HG03066 (cell line): ENCODE data around the gene C11orf97.
"Not testable (repeated sequence)": the region's sequence is repeated elsewhere in the genome, so short reads cannot be mapped to it uniquely, and the experiment has no call there.

Experiments used
- ATAC-seq: cut with Tn5 transposase; IDR thresholded peaks from one replicate; pipeline ENCODE4 v1.9.1; 2021; ENCODE audit warnings: low read depth; ENCODE audit not compliant: unreplicated experiment

The C11orf97 gene, protein sequence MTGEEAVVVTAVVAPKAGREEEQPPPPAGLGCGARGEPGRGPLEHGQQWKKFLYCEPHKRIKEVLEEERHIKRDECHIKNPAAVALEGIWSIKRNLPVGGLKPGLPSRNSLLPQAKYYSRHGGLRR

GRCh38 chr11:94511932-94512781, at the start of gene C11orf97:
Gene C11orf97, plus strand, starts transcription at chr11:94512461. Its CDS starts 68 bp downstream, at chr11:94512529.
- ATAC-seq: peak; percentile 67

GRCh38 chr11:94469416-94469815, 42.8 kb upstream of the C11orf97 start:
- ATAC-seq: peak; percentile 82

- peak; percentile 89 for ATAC-seq
These were observed 39.1 kb upstream of the C11orf97 start for GRCh38 chr11:94472916-94473799.

DNA sequence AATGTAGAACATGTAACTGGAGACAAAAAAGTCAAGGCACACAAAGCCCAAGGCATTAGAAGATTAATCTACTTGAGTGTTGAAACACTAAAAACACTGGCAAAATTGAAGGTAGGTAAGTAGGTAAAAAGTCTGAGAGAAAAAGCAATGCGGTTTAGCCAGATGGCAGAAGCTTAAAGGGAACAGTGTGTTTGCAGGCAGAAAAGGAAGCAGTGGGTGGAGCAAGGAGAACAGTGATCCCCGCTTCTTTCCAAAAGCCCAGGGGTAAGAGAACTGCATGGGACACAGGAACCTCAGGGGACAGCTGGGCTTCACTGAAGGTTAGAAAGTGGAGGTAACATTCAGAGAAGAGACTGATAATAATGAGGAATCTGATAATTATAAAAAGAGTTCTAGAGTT, 34.6 kb upstream of the C11orf97 start:
- no peak for ATAC-seq

DNA sequence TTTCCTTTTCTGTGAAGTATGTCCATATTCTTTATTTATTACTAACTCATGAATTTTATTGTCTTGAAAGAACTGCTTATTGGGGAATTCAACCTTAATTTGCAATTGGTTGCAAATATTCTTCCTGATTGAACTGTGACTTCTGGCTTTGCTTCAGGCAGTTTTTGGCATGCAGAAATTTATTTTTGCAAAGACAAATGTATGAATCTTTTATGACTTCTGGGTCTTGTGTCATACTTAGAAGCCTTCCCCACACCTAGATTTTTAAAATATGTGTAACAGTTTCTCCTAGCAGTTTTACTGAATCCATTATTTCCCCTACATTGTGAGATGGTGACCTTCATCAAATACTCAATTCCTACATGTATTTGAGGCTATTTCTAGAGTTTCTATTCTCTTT, 30.9 kb upstream of the C11orf97 start:
- no peak for ATAC-seq

DNA sequence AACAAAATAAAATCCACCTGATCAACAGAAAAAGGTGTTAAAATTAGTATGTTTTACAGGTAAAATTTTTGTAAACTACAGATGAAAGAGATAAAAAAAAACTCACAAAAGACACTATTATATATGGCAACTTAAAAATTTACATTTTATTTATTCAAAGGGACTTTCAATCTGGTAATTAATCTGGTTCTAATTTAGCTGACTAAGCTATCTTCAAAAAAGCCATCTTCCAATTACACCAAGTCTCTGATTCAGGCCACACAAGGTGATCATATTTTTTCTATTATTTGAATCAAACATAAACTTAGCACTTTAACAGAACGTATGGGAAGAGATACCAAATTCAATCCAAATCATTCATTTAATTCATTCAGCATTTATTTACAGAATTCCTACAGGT, 26.2 kb upstream of the C11orf97 start:
- ATAC-seq: no peak

DNA sequence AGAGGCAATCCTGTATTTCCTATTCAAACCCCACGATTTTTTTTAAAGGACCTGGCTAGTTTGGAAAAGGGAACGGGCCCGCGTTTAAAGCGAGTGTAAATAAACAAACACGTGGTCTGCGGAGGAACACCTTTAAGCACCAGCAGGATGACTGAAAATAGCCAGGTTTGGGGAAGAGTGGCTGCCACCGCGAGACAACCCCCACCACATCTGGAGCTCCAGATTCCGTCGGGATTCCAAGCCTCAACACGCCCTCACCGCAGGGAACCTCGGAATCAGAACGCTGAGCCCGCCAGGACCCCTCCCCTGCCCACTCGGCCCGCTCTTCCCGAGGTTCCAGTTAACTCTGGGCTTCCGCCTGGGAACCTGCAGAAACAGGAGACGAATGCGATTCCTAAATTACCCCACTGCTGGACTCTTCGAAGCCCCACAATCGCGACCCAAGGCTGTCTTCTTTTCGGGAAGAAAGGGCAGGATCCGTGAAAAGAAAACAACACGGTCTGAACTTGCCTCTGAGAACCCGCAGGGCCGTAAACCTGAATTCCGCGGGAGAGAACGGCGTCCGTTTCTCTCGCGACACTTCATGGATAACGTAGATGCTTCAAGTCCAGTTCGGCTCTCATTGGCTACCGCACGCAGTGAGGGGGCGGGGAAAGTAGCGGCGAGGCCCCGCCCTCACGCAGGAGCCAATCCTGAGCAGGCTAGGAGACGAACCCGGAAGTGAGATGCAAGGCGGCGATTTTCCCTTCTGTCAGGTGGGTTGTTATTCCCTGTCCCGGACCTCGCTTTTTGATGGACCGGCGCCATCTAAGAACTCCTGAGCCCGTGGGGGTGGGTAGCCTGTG, 18.8 kb upstream of the C11orf97 start, which contains the start of the genes ANKRD49 and MRE11:
Gene ANKRD49, plus strand, starts transcription at position 704 of the 845 bp plus-strand sequence. CDS start 2,710 bp downstream, outside the sequence.
Gene MRE11, minus strand, starts transcription at position 564 of the 845 bp plus-strand sequence. CDS start 1,043 bp downstream, outside the sequence.
- peak; percentile 100 for ATAC-seq

GRCh38 chr11:94494126-94494680, 18.1 kb upstream of the C11orf97 start:
- ATAC-seq: peak; percentile 50

- ATAC-seq: no peak
These were observed 12.1 kb upstream of the C11orf97 start for GRCh38 chr11:94500181-94500580.

DNA sequence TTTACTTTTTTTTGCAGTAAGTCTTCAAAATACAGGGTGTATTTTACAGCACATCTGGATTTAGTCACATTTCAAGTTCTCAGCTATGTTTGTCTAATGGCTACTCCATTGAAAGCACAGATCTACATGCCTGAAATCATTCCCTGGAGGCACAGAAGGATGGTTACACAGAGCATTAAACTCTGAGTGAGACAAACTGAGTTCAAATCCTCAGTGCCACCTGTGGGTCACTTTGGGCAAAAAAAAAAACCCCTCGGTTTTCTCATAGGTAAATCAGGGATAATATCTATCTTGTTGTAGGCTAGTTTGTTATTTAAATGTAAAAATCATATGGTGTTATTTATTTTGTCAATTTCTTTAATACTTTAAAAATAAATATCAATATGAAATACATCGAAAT, 10.7 kb upstream of the C11orf97 start:
- ATAC-seq: no peak

GRCh38 chr11:94504689-94505293, 7.5 kb upstream of the C11orf97 start:
- no peak for ATAC-seq

GRCh38 chr11:94506513-94506912, 5.7 kb upstream of the C11orf97 start:
- not testable (repeated sequence) for ATAC-seq

DNA sequence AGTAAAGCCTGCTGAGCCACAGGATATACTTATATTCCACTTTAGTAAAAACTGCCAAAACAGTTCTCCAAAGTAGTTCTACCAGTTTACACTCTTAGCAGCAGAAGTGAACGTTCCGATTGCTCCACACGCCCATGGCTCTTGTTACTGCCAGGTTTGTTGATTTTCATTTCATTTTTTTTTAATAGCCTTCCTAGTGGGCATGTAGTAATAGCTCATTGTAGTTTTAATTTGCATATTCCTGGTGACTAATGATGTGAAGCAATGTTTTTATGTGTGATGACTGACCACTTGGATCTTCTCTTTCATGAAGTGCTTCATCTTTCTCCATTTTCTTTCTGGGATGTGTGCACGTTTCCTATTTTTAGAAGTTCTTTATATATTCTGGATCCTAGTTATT, 4.8 kb upstream of the C11orf97 start:
- no peak for ATAC-seq

DNA sequence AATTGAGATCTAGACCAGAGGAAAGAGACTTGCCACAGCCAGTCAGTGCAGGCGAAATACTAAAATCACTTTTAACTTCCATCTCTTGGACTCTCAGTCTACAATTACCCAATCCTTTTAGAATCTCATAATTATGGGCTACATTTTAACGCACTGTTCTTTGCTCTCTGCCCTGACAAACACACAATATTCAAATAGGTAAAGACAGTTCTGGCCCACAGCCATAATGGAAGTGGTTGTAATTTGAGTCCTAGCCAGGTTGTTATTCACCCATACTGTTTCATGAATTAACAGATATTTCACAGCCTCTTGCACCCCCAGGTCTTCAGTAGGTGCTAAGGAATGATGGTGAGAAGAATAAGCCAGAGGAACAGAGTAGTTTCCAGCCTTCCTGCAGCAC, 830 bp downstream of the C11orf97 start:
- no peak for ATAC-seq

- ATAC-seq: no peak
These were observed 3.1 kb downstream of the C11orf97 start for GRCh38 chr11:94515398-94515797.

DNA sequence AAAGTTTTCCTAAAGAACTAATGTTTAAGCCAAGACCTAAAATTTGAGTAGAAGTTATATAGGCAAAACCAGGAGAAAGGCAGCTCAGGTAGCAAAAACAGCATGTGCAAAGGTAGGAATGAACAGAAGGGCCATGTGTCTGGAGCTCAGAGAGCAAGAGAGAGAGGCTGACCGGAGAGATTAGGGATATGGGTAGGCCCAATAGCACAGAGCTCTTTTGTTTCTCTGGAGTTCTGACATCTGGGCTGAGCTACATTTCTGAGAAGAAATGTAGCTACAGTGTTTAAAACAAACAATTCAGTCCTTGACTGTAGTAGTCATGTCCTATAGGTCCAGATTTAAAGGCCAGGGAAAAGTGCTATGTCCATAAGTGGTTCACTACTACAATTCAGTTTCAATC, 4.5 kb downstream of the C11orf97 start:
- ATAC-seq: no peak

- no peak for ATAC-seq
These were observed 6.0 kb downstream of the C11orf97 start for GRCh38 chr11:94518300-94518699.

DNA sequence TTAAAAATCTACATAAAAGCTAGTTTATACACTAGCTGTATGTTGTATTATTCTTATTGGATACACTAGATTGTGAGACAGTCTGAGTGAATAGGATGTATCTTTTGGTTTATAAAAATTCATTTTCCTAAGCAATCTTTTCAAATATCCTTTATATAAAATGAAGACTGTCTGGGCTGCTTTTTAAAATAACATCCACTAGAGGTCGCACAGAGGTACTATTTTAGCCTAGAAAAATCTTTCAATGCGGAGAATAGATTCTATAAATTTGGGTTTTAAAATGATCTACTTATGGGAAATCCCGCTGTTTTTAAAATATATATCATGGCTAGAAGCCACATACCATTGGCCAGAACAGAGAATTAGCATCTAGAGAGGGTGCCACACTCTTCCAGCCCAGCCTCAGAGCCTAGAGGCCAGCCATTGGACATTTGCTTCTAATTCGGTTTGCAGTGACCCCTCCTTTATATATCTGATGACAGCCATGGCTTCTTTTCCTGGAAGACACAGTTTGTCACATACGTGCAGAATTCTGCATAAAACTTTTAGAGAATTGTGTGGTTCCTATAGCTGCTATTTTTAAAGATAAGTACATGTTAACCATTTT, 7.3 kb downstream of the C11orf97 start:
- ATAC-seq: peak; percentile 54

DNA sequence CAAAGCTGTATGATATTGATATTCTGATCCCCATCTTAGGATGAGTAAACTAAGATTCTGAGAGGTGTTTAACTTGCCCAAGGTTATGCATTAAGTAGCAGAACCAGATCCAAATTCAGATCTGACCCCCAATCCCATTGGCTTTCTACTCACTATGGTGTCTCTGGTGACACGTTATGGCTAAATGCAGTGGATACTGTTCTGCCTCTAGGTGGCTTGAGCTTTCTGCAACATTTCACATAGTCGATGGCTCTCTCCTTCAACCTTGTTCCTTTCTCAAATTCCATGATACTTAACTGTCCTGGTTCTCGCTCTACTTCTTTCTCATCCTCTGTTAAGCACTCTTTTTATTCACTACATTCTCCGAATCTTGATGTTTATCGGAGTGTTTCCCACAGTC, 9.4 kb downstream of the C11orf97 start:
- ATAC-seq: no peak
